MM.1S (cell line): Measurements from ENCODE around the gene TRIM45.

Experiments used
- EZH2 ChIP-seq: fragments of 300-600 bp; sonication (generic); optimal IDR thresholded peaks from 2 replicates; pipeline ENCODE3; 2017; ENCODE audit warnings: low read depth, mild to moderate bottlenecking, antibody characterized with exemption, low read length, mixed read lengths
- TF ChIP-seq, protein P1 (sequence below): fragments of 300-600 bp; sonication (generic); IDR thresholded peaks from 2 replicates; pipeline ENCODE4 v1.5.1; 2016; ENCODE audit warnings: antibody characterized with exemption, low read length, mixed read lengths

DNA sequence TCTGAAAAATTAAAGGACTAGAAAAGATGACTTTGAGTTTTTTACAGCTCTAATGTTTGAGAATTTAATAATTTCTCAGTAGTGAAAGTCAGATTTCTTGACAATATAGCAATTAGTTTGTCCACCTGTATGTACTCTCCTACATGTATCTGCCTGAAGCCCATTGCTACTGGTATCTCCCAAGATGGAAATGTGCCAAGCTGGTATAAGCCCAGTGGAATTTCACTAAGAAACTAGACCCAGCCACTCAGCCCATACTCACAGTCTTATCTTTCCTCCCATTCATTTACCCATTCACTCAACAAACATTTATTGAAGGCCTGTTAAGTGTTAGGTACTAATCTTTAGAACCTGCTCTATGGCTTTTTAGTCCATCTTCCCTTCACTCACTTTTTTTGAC is 21.6 kb upstream of the TRIM45 start:
- TF ChIP-seq, protein P1, sequence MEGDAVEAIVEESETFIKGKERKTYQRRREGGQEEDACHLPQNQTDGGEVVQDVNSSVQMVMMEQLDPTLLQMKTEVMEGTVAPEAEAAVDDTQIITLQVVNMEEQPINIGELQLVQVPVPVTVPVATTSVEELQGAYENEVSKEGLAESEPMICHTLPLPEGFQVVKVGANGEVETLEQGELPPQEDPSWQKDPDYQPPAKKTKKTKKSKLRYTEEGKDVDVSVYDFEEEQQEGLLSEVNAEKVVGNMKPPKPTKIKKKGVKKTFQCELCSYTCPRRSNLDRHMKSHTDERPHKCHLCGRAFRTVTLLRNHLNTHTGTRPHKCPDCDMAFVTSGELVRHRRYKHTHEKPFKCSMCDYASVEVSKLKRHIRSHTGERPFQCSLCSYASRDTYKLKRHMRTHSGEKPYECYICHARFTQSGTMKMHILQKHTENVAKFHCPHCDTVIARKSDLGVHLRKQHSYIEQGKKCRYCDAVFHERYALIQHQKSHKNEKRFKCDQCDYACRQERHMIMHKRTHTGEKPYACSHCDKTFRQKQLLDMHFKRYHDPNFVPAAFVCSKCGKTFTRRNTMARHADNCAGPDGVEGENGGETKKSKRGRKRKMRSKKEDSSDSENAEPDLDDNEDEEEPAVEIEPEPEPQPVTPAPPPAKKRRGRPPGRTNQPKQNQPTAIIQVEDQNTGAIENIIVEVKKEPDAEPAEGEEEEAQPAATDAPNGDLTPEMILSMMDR = no peak
- TF ChIP-seq EZH2 = no peak
